IPS-11a (cell line): ENCODE measurements around the gene TMEM45B.
A peak's percentile ranks its signal among the peaks of the same experiment; 100 is the strongest.
"Not testable (repeated sequence)": the region's sequence is repeated elsewhere in the genome, so short reads cannot be mapped to it uniquely, and the experiment has no call there.

ENCODE experiments used
- H3K4me3 ChIP-seq: one replicate; pipeline ENCODE4 v1.5.1; 2013; ENCODE audit warnings: low read depth, low read length, control low read depth

Gene TMEM45B

DNA sequence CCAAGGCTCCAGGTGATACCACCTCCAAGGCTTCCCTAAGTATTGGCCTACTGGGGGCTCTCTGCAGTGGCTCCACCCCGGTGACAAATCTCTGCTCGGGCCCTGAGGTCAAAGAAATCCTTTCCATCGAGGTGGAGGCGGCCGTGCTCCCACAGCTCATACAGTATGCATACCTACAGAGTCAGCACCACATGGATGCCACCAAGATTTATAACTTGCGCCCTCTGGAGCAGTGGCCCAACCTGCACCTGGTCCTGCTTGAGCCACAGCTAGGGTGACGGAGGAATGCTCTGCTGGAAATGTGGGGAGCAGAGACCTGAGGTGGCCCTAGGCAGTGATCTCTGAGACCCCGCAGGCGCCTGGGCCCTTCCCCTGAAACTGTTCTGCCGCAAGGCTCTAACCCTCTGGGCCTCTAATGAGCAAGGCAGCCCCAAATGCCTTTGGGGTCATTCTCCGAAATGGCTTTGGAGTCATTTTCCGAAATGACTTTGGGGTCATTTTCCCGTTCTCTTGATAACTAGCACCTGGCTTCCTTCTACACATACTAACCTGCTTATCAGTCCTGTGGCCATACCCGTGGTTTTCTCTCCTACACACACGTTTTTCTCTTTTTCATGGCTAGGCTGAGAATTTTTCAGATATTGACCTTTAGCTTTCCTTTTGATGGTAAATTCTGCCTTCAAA, 33.9 kb downstream of the TMEM45B start:
- H3K4me3 ChIP-seq: no peak overlapping the region

DNA sequence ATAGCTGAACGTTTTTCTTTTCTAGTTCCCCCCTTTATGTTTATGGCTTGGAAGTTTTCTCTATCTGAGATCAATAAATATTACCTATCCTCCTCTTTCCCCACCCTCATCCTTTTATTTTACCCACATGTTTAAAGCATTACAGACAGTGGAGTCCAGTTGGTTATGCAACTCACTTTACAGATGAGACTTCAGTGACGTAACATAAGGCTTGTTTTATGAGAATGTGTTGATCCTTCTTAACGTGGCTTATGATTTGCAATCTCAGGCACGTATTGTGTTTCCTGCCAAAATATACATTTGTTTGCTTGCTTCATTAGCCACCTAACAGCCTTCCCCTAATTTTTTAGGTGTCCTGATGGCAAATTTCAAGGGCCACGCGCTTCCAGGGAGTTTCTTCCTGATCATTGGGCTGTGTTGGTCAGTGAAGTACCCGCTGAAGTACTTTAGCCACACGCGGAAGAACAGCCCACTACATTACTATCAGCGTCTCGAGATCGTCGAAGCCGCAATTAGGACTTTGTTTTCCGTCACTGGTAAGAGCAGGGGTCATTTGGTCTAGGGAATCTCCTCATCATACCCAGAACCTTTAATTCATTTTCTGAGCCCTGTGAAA, 36.6 kb downstream of the TMEM45B start:
- H3K4me3 ChIP-seq: no peak overlapping the region

DNA sequence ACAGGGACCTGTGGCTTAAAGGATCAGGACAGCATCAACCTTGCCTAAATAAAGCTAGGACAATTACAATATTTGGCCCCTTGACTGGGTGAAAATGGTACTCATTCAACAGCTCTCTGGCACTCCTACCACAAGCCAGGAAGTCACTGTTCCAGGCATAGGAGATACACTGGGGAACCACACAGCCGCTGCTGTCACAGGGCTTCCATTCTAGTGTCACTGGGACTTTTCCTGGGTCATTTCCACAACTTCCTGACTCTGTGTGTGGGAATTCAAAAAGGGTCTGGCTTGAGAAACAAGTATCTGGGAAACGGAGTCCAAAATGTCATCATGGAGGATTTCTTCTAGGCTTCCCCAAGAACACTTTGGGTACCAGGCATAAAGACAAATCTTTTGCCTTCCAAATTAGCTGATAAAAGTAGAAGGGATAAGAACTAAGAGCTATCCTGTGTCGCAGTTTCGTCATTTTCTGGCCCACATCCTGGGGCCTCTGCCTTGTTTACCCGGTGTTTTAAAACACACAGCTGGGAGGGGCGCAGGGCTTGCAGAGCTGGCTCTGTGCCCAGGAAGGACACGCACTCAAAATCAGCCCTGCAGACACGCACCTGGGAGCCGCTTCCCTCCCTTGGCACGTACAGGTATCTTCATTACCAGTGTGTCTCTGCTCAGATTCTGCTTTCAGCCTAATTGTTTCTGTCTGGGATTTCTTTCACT, 38.0 kb downstream of the TMEM45B start:
- H3K4me3 ChIP-seq: no peak overlapping the region

DNA sequence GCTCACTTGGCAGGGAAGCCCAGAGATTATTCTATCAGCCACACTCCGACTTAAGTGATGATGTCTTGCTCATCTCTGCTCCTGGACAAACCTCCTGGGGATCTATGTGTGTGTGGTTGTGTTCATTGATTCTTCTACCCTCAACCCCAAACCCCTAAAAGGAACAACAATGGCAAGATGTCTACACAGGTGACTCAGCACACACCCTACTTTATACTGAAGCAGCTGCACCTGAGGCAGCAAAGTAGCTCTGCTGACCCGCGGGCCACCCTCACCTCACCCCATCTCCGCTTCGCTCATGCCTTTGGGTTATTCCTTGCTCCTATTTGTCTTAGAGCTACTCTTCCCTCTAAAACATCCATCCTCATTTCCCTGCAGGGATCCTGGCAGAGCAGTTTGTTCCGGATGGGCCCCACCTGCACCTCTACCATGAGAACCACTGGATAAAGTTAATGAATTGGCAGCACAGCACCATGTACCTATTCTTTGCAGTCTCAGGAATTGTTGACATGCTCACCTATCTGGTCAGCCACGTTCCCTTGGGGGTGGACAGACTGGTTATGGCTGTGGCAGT, 38.7 kb downstream of the TMEM45B start:
- H3K4me3 ChIP-seq: no peak overlapping the region

DNA sequence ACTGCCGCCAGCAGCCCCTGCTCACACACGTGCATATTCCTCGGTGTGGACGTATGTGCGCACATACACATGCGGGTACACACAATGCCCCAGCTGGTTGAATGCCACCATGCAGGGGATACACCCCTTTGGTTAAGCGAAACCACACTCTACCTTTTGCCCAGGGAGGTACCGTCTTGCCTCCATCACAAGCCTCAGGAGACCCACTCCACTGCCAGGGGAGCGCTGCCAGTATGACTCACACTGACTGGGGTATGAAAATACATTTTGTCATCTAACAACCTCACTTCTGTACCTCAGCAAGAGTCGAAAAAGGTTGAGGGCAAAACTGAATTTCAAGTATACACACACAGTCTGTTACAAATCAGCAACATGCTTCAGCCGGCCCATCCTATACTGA, 39.4 kb downstream of the TMEM45B start:
- H3K4me3 ChIP-seq: no peak overlapping the region

DNA sequence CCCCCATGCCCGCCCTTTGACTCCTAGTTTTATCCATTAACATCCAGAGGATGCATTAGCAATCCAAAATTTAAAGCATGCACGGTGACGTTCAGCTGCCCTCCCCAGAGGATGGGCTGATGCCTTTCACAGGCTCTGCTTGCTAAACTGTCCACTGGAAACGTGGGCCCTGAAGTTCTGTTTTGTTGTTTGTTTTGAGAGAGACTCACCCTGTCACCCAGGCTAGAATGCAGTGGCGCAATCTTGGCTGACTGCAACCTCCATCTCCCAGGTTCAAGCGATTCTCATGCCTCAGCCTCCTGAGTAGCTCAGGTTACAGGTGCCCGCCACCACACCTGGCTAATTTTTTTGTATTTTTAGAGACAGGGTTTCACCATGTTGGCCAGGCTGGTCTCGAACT, 40.4 kb downstream of the TMEM45B start:
- H3K4me3 ChIP-seq: no peak overlapping the region

DNA sequence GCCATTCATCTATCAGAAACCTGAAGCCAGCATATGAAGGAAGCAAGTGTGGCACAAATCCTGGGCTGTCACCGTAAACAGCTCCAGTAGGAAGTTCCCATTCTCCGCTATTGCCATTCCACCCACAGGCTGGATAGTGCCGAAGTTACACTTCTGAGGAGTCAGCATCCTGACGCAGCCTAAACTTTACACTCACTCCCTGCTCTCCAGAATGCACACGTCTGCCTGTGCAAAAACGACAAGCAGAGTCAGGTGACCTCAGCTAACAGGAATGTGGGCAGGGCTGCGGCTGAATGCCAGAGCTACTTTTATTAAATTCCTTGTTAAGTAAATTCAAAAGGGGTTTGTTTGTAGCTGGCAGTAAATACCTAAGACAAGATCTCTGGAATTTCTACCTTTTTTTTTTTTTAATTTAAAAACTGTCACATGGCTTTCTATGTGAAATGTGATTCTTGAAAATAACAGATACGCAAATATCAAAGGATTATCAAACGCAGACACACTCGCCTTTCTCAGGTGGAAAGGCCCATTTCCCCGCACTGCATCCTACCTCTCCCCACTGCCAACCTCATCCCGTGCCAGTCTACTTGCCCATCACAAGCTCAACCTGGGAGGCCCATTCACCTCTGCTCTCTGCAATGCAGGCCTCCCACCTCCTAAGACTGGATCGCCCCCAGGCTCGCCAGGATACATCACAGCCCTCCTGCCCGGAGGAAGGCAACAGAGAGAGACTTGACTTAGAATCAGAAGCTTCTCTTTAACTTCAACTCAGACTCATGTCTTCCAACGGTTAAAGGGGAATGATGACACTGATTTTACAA, 46.3 kb downstream of the TMEM45B start:
- no peak overlapping the region for H3K4me3 ChIP-seq

DNA sequence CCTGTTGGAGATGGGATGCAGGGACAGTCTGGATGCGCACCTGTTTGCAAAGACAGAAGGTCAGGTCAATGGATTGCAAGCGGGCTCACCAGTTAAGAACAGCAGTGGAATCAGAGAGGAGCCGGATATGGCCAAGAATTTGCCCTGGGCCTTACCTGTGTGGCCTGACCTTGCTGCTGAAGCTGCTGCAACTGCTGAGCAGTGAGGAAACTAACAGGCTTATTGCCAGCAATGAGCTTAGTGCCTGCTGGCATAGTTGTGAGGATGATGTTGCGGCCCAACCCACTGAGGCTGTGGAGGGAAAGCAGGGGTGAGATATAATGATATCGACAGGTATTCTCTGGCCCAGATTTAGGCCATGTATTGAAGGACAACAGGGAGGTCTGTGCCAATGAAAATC, 49.2 kb downstream of the TMEM45B start:
- no peak overlapping the region for H3K4me3 ChIP-seq

DNA sequence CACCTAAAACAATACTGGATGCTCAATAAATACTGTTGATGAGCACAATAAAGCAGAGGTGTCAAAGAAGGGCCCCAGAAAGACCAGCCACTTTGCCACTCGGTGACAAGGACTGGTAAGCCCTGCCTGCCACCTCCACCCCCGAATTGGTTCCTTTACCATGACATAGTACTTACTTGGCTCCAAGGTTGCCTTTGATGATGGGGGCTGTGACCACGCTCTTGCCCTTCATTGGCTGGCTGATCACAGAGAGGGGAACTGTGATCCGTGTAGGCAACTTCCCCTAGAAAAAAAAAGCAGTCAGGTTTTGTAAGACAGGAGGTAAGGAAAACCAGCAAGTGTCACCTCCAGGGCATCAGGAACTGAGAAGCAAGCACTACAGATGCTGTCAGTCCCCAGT, 50.1 kb downstream of the TMEM45B start:
- no peak overlapping the region for H3K4me3 ChIP-seq

DNA sequence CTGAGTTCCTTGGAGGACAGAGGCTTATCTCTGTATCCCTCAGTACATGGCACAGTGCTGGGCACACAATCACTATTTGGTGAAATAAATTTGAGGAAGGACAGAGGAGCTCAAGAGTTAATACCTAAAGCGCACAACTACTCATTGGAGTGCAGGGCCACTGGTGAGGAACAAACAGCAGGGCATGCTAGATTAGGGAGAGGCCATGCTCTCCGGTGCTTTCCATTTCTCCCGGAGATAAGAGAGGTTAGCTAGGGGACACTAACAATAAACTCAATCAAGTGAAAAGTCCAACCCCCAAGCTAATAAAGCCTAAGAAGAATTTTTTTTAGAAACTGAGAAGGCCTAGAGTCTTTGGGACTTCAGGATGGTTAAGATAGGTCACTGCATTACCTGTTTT, 50.7 kb downstream of the TMEM45B start:
- H3K4me3 ChIP-seq: no peak overlapping the region

DNA sequence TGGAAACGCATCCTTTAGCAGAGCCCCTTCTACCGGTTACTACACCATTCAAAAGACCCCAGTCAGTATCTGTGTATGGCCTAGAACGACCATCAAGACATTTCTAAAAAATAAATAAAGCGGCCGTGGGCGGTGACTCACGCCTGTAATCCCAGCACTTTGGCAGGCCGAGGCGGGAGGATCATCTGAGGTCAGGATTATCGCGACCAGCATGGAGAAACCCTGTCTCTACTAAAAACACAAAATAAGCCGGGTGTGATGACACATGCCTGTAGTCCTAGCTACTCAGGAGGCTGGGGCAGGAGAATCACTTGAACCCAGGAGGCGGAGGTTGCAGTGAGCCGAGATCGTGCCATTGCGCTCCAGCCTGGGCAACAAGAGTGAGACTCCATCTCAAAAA, 53.0 kb downstream of the TMEM45B start:
- not testable (repeated sequence) for H3K4me3 ChIP-seq

DNA sequence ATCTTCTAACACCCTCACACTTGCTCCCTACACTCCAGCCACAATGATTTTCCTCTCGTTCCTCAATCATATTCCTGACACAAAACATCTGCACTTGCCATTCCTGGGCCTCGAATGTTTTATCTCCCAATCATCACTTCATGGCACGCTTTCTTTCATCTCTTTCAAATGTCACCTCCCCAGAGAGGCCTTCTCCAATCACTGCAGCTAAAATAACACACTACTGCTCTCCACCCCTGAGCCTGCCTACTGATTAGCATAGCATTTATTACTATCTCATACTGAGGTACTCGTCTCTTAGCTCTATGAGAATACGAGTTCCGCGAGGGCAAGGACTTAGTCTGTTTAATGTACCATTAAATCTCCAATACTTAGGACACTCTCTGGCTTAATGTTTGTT, 56.3 kb downstream of the TMEM45B start:
- no peak overlapping the region for H3K4me3 ChIP-seq

DNA sequence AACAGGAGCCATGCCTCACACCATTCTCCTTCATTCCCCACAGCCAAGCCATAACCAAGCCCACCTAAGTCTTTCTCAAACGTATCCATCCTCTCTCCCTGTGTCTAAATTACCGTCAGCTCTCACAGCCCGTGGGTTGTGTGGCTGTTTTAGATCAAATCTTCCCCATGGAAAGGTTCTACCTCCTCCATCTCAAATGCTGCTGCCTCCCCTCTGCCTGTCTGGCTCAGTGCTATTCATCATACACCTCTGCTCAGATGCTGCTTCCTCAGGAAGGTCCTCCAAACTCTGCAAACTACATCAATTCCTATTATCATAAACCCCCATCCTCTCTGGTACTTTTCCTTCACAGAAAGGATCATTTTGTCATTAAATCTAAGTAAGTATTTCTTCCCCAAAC, 64.7 kb downstream of the TMEM45B start:
- H3K4me3 ChIP-seq: no peak overlapping the region

DNA sequence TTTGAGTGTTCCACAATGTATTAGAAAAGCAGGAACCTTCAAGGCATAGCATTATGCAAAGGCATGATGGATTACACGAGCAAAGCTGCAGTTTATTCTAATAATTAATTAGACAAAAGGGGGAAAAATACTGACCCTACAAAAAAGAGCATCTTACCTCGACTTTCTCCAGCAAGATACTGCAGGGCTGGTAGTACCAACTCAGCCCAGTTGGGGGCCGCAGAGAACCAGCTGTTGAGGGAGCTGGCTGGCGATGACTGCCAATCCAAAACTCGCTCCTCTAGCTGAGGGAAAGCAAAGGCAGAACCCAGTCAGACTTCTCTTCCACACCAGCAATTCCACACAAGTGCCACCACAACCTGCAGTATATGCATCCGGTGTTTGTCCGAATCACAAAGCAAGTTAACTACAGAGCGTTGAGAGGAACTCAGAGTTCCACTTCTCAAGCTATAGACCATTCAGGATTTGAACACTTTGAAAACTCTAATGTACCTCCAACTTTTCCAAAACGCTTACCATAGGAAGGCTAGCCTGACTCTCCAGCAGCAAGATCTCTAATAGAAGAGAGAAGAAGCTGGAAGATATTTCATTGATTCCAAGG, 66.0 kb downstream of the TMEM45B start:
- H3K4me3 ChIP-seq: no peak overlapping the region

DNA sequence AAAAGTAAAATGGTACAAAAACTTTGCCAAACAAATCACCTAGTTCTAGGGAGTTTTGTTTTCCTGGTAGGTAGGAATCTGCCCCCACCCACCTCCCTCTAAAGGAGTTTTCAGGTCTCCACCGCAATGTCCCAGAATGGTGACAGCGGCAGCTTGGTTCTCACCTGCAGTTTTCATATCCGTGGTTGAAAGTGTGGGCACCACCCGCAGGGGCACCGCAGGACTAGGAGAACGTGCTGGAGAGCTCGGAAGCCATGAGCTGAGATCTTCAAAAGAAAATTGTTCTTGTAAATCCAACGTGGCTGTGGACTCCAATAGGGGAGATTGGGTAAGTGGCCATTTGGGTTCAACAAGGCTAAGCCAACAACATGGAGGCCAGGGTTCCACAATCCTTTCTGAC, 68.9 kb downstream of the TMEM45B start:
- no peak overlapping the region for H3K4me3 ChIP-seq

DNA sequence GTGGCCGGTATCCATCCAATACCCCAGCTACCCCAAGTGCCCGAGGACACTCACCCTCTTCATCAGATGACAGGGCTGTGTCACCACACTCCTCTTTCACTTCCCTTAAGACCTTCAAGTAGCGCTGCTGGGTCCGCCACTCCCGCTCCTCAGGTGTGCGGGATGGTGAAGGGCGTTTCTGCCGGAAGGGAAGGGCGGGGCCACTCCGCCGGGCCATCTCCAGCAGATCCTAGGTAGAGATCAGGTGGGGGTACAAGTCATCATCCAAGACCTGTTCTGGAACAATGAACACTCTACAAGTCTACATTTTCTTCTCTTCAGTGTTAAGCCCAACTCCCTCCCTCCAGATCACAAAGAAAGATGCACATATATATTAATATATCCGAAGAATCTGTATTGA, 69.7 kb downstream of the TMEM45B start:
- no peak overlapping the region for H3K4me3 ChIP-seq

DNA sequence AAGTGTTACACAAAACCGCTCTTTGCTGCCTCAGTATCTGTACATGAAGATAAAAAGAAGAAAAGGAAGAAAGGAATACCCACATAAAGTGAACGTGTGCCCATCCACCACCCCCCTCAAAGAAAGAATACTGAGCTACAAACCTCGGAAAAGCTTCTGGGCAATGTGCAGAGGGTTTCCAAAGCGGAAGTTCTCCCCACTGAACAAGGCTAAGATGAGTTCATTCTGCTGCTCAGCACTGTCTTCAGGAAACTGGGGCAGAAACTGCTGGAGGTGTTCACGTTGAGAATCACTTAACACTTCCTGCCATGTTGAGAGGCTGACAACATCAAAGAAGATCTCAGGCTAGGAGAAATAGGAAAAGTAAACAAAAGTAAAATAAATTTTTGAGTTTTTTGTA, 72.8 kb downstream of the TMEM45B start:
- H3K4me3 ChIP-seq: no peak overlapping the region

DNA sequence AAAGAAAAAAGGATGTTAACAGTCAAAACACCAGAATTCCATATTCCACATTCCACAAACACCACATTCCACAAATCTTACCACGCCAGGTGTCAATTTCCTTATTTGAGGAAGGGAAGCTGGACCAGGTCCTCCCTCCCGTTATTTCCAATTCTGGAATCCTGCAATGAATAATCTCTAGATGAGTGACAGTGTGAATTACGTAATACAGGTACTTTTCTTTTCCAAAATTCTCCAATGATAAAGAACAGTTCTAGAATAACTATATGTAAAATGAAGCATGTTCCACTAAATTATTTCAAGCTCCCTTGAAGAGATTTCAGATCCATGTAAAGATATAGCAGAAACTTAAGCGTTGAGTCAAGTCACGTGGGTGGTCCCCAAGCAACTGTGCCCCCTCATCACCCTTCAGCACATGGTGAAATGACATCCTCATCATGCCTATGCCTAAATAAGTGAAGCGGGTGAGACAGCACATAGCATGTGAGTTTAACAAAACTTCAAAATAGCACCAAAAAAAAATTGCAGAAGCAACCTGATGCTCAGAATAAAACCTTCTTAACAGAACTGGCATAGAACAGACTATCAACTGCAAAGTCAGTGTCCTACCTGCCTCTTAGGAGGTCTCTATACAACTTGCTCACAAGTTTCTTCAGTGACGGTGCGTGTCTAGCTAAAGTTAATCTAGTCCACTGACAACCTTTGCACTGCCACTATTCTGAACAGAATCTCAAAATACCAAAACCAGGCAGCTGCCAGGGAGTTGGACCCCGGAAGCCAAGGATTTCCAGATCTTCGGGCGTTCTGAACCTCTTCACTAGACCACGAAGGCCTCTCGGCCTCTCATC, 78.9 kb downstream of the TMEM45B start:
- peak overlapping the region; percentile 81 for H3K4me3 ChIP-seq

DNA sequence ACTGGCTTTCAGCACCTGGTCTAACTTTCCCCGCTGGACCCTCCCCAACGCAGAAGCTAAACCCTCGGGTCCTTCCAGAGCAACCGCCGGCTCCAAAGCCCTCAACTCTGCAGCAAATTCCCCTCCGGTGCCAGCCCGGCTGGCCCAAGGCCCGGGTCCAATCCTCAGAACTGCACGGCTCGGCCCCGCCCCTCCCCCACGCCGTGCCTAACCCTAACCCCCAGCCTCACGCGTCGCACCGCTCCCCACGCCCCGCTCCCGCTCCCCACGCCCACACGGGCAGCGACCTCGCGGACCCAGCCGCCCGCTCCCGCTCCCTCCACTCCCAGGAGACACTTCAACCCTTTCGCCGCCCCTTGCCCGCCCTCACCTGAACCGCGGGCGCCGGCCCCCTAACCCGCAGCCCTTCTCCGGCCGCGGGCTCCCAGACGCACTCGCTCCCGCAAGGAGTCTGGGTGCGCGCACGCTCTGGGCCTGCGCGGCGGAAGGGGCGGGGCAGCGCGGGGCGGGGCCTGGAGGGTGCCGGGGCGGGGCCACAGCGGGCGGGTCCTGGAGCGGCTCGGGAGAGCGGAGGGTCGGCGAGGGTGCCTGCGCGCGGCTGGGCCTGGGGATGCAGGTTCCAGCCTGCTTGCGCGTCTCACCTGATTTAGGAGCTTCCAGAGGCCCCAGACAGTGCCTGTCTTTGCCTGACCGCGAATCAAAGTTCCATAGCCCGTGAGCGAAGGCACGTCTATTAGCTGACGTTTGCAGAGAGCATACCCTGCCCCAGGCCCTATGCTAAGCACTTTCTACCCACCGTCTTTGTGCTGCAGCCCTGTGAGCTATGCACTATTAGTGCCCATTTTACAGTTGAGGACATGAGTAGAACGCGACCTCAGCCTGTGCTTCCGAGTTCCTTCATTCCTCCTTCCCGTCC, 79.7 kb downstream of the TMEM45B start, which contains the start of gene NFRKB:
Gene NFRKB, minus strand, starts transcription at position 453 of the 916 bp plus-strand sequence. CDS start 2,729 bp downstream, outside the sequence.
- H3K4me3 ChIP-seq: peak within 1 kb of the TSS; percentile 81
